HCT116 (cell line): Measurements from ENCODE around the gene MAFG. TPM values are rescaled to one million over a fixed set of nuclear protein-coding genes. Genes with fewer than 3 reads are reported as not detected.

Experiments
- ATAC-seq: fragments of 200-7000 bp; cut with Tn5 transposase; 2 replicates; pipeline ENCODE4 v1.9.1; 2020; ENCODE audit warnings: mild to moderate bottlenecking, moderate library complexity
- BruUV-seq: library from RNA; stranded (reverse); fragments of 400-500 nt; replicated peaks from 2 replicates; lab custom pipeline; 2021; lab: Mats Ljungman, UMichigan
- CTCF ChIA-PET: fragments of 300-600 bp; sonication (Branson Sonifier 250); formaldehyde crosslinking; loops from one replicate; lab custom pipeline; 2021; ENCODE audit warnings: antibody characterized with exemption; lab: Charles Lee
- POLR2A ChIA-PET: fragments of 300-600, 350-600 bp; sonication (Branson Sonifier 250); formaldehyde crosslinking; loops from one replicate; lab custom pipeline; 2021; ENCODE audit warnings: antibody characterized with exemption; lab: Charles Lee
- RAD21 ChIA-PET, 2 experiments: fragments of 300-600 bp; sonication (Branson Sonifier 250); formaldehyde crosslinking; loops; one replicate each; lab custom pipeline; 2023; ENCODE audit warnings: low total read pairs in 2 of 2; ENCODE audit not compliant: uncharacterized antibody in 2 of 2, unreplicated experiment in 2 of 2, low non-redundant PET in 1 of 2; lab: Charles Lee
- DNase-seq: peaks from one replicate; pipeline ENCODE4 v3.0.0-alpha.2; 2010; ENCODE audit warnings: low read depth, low spot score
- H2AFZ ChIP-seq: fragments of 200-600 bp; shearing (Covaris generic), sonication (generic); 2 replicates; pipeline ENCODE4 v1.6.1; 2017; ENCODE audit warnings: low read depth, mixed run types, mixed read lengths, antibody characterized with exemption, low read length; ENCODE audit not compliant: poor library complexity, severe bottlenecking
- H3K27ac ChIP-seq: 2 replicates; pipeline ENCODE4 v1.5.1; 2012; ENCODE audit warnings: low read depth, low read length
- H3K27me3 ChIP-seq: fragments of 200-600 bp; sonication (generic); 2 replicates; pipeline ENCODE4 v1.6.1; 2016; ENCODE audit warnings: mixed run types, low read length, mixed read lengths; ENCODE audit not compliant: insufficient read depth
- H3K36me3 ChIP-seq, 2 experiments: fragments of 200-500 bp in 1 of 2; fragments of 200-600 bp in 1 of 2; sonication (Bioruptor generic) in 1 of 2; sonication (generic) in 1 of 2; 2 replicates each; pipeline versions ENCODE4 v1.5.1 to v1.6.1; 2014 to 2016; ENCODE audit warnings: low read length in 2 of 2, inconsistent platforms in 1 of 2, mixed read lengths in 1 of 2, mixed run types in 1 of 2; ENCODE audit not compliant: insufficient read depth in 2 of 2, control insufficient read depth in 1 of 2
- H3K4me1 ChIP-seq, 2 experiments: fragments of 200-600 bp in 1 of 2; sonication (generic) in 1 of 2; 2 replicates each; pipeline versions ENCODE4 v1.5.1 to v1.6.1; 2012 to 2017; ENCODE audit warnings: low read length in 2 of 2, inconsistent platforms in 1 of 2, mild to moderate bottlenecking in 1 of 2, mixed read lengths in 1 of 2, mixed run types in 1 of 2, moderate library complexity in 1 of 2; ENCODE audit not compliant: insufficient read depth in 2 of 2, control insufficient read depth in 1 of 2
- H3K4me2 ChIP-seq: fragments of 200-600 bp; sonication (generic); 2 replicates; pipeline ENCODE4 v1.6.1; 2017; ENCODE audit warnings: mixed run types, low read length, mixed read lengths
- H3K4me3 ChIP-seq, 2 experiments: fragments of 200-600 bp in 1 of 2; sonication (generic) in 1 of 2; replicated peaks in 1 of 2; 2 replicates each; pipeline ENCODE4 v1.5.1; 2011 to 2016; ENCODE audit warnings: low read length in 2 of 2, control low read depth in 1 of 2, low read depth in 1 of 2, mild to moderate bottlenecking in 1 of 2, mixed read lengths in 1 of 2, mixed run types in 1 of 2
- H3K79me2 ChIP-seq: fragments of 200-600 bp; sonication (generic); 2 replicates; pipeline ENCODE4 v1.6.1; 2017; ENCODE audit warnings: mild to moderate bottlenecking, mixed run types, low read length, moderate library complexity, mixed read lengths; ENCODE audit not compliant: insufficient read depth
- H3K9ac ChIP-seq: fragments of 200-600 bp; sonication (generic); 2 replicates; pipeline ENCODE4 v1.6.1; 2016; ENCODE audit warnings: low read length, mixed read lengths
- H3K9me2 ChIP-seq: fragments of 200-600 bp; sonication (generic), shearing (Covaris generic); 2 replicates; pipeline ENCODE4 v1.6.1; 2017; ENCODE audit warnings: mixed run types, mild to moderate bottlenecking, moderate library complexity; ENCODE audit not compliant: insufficient read depth
- H3K9me3 ChIP-seq, 2 experiments: fragments of 200-500 bp in 1 of 2; fragments of 200-600 bp in 1 of 2; sonication (Bioruptor generic) in 1 of 2; sonication (generic) in 1 of 2; 2 replicates each; pipeline ENCODE4 v1.6.1; 2014 to 2017; ENCODE audit warnings: low read length in 2 of 2, mixed read lengths in 2 of 2, inconsistent platforms in 1 of 2, low read depth in 1 of 2, mild to moderate bottlenecking in 1 of 2, mixed run types in 1 of 2, moderate library complexity in 1 of 2; ENCODE audit not compliant: control insufficient read depth in 1 of 2, insufficient read depth in 1 of 2
- H4K20me1 ChIP-seq: fragments of 200-600 bp; sonication (generic), shearing (Covaris generic); 2 replicates; pipeline ENCODE4 v1.6.1; 2017; ENCODE audit warnings: mixed run types, mild to moderate bottlenecking, moderate library complexity; ENCODE audit not compliant: insufficient read depth
- CBX3 ChIP-seq: IDR thresholded peaks from 2 replicates; pipeline ENCODE4 v1.6.1; 2012; ENCODE audit warnings: low read depth
- EZH2 ChIP-seq: fragments of 200-600 bp; sonication (generic); IDR thresholded peaks from 2 replicates; pipeline ENCODE4 v1.6.1; 2017; ENCODE audit warnings: antibody characterized with exemption, mixed run types
- EZH2phosphoT487 ChIP-seq: fragments of 200-600 bp; IDR thresholded peaks from 2 replicates; pipeline ENCODE4 v1.6.1; 2018; ENCODE audit warnings: antibody characterized with exemption, borderline replicate concordance
- POLR2AphosphoS5 ChIP-seq: IDR thresholded peaks from 2 replicates; pipeline ENCODE4 v1.6.1; 2011; ENCODE audit warnings: mild to moderate bottlenecking, low read depth, low read length, moderate library complexity
- TCF7L2 ChIP-seq: IDR thresholded peaks from 2 replicates; pipeline ENCODE4 v1.7.0; 2011; ENCODE audit warnings: borderline replicate concordance, inconsistent platforms; ENCODE audit not compliant: insufficient read depth, insufficient read length; ENCODE audit errors: extremely low read depth
- ZNF274 ChIP-seq: fragments of 200-500 bp; sonication (Bioruptor generic); IDR thresholded peaks from 2 replicates; pipeline ENCODE4 v1.6.1; 2014; ENCODE audit warnings: mild to moderate bottlenecking, low read depth, low read length, inconsistent platforms
- intact Hi-C: fragments of 100-400 bp; cut with micrococcal nuclease; formaldehyde crosslinking; loops from 2 replicates; pipeline ENCODE4 v1.10.0; 2022
- total RNA-seq: library from RNA; stranded (reverse); gene quantifications from one replicate; pipeline ENCODE4 v1.2.1, GENCODE V29; 2021; ENCODE audit not compliant: unreplicated experiment
- TF ChIP-seq, protein P1 (sequence below): IDR thresholded peaks from 2 replicates; pipeline ENCODE4 v1.6.1; 2011; ENCODE audit warnings: mild to moderate bottlenecking, low read length, moderate library complexity; ENCODE audit not compliant: insufficient replicate concordance; ENCODE audit errors: extremely low read depth
- TF ChIP-seq, protein P2 (sequence below): IDR thresholded peaks from 2 replicates; pipeline ENCODE4 v1.6.1; 2012; ENCODE audit warnings: low read depth
- TF ChIP-seq, protein P3 (sequence below), 3 experiments: fragments of 200-600 bp in 1 of 3; sonication (generic) in 1 of 3; IDR thresholded peaks in 2 of 3; conservative IDR thresholded peaks in 1 of 3; 2 replicates each; pipeline ENCODE4 v1.5.1; 2012 to 2017; ENCODE audit warnings: low read depth in 2 of 3, low read length in 2 of 3, antibody characterized with exemption in 1 of 3, borderline replicate concordance in 1 of 3, control low read depth in 1 of 3, mild to moderate bottlenecking in 1 of 3, mixed read lengths in 1 of 3, mixed run types in 1 of 3, moderate library complexity in 1 of 3; ENCODE audit not compliant: insufficient read depth in 1 of 3

MAFG gene
- total RNA-seq, 1 experiment from 2014 or later = 46.8 TPM

DNA sequence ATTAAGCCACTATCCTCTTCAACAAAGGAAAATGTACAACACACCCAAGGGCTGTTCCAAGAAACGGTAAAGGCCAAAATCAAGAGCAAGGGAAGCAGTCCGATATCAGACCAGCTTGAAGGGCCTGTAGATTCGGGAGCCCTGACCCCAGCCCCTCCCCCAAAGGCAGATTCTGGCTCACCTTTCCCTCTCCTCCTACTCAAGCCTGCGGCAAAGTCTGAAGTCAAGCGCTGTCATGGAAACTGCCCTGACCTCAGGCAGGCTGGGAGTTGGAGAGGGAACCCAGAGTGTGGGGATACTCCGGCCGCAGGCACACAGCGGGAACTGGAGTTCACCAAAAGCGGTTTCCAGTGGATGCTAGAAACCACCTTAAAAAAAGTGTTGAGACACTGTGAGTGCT is 37.9 kb downstream of the MAFG start:
- DNase-seq (no peak), ATAC-seq (no peak)
- H4K20me1 ChIP-seq = peaks cover 7% of the 10 kb centered on the region; the same call in 1 of the 2 replicates
- no TSS peak for BruUV-seq
- H3K36me3 ChIP-seq = peaks cover 43 to 65% of the 10 kb centered on the region in 2 experiments
- no peaks in the 10 kb centered on the region for H3K9me3 ChIP-seq
- no peaks in the 10 kb centered on the region for H3K9me2 ChIP-seq
- H3K9ac ChIP-seq = peak overlapping the region; percentile 95
- no peaks in the 10 kb centered on the region for H3K27me3 ChIP-seq
- ChIA-PET CTCF (no interaction called here), POLR2A (no interaction called here), RAD21 (no interaction called here)
- peak overlapping the region; percentile 92 for H3K4me2 ChIP-seq
- peak overlapping the region; percentile 97 for H3K27ac ChIP-seq
- TF ChIP-seq, protein P1, sequence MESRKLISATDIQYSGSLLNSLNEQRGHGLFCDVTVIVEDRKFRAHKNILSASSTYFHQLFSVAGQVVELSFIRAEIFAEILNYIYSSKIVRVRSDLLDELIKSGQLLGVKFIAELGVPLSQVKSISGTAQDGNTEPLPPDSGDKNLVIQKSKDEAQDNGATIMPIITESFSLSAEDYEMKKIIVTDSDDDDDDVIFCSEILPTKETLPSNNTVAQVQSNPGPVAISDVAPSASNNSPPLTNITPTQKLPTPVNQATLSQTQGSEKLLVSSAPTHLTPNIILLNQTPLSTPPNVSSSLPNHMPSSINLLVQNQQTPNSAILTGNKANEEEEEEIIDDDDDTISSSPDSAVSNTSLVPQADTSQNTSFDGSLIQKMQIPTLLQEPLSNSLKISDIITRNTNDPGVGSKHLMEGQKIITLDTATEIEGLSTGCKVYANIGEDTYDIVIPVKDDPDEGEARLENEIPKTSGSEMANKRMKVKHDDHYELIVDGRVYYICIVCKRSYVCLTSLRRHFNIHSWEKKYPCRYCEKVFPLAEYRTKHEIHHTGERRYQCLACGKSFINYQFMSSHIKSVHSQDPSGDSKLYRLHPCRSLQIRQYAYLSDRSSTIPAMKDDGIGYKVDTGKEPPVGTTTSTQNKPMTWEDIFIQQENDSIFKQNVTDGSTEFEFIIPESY = no peak
- no peak for TF ChIP-seq TCF7L2
- TF ChIP-seq EZH2phosphoT487 = no peak
- TF ChIP-seq CBX3 = no peak
- TF ChIP-seq, protein P2, sequence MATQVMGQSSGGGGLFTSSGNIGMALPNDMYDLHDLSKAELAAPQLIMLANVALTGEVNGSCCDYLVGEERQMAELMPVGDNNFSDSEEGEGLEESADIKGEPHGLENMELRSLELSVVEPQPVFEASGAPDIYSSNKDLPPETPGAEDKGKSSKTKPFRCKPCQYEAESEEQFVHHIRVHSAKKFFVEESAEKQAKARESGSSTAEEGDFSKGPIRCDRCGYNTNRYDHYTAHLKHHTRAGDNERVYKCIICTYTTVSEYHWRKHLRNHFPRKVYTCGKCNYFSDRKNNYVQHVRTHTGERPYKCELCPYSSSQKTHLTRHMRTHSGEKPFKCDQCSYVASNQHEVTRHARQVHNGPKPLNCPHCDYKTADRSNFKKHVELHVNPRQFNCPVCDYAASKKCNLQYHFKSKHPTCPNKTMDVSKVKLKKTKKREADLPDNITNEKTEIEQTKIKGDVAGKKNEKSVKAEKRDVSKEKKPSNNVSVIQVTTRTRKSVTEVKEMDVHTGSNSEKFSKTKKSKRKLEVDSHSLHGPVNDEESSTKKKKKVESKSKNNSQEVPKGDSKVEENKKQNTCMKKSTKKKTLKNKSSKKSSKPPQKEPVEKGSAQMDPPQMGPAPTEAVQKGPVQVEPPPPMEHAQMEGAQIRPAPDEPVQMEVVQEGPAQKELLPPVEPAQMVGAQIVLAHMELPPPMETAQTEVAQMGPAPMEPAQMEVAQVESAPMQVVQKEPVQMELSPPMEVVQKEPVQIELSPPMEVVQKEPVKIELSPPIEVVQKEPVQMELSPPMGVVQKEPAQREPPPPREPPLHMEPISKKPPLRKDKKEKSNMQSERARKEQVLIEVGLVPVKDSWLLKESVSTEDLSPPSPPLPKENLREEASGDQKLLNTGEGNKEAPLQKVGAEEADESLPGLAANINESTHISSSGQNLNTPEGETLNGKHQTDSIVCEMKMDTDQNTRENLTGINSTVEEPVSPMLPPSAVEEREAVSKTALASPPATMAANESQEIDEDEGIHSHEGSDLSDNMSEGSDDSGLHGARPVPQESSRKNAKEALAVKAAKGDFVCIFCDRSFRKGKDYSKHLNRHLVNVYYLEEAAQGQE = no peak
- no peak for TF ChIP-seq ZNF274
- TF ChIP-seq, protein P3, sequence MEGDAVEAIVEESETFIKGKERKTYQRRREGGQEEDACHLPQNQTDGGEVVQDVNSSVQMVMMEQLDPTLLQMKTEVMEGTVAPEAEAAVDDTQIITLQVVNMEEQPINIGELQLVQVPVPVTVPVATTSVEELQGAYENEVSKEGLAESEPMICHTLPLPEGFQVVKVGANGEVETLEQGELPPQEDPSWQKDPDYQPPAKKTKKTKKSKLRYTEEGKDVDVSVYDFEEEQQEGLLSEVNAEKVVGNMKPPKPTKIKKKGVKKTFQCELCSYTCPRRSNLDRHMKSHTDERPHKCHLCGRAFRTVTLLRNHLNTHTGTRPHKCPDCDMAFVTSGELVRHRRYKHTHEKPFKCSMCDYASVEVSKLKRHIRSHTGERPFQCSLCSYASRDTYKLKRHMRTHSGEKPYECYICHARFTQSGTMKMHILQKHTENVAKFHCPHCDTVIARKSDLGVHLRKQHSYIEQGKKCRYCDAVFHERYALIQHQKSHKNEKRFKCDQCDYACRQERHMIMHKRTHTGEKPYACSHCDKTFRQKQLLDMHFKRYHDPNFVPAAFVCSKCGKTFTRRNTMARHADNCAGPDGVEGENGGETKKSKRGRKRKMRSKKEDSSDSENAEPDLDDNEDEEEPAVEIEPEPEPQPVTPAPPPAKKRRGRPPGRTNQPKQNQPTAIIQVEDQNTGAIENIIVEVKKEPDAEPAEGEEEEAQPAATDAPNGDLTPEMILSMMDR (IDR thresholded peaks at IDR 0.05 in 2 of 3, conservative IDR thresholded peaks at IDR 0.05 in 1 of 3; ENCODE audit: borderline replicate concordance in 1 of 3, insufficient read depth in 1 of 3, low read depth in 2 of 3, low read length in 2 of 3) = no peak
- TF ChIP-seq POLR2AphosphoS5 = no peak
- TF ChIP-seq EZH2 = no peak
- peaks cover 91% of the 10 kb centered on the region for H3K79me2 ChIP-seq
- peak overlapping the region; percentile 95 to 98 for H3K4me3 ChIP-seq
- peaks cover 15 to 34% of the 10 kb centered on the region in 2 experiments for H3K4me1 ChIP-seq
- intact Hi-C loops = no loop called here
- no peak overlapping the region for H2AFZ ChIP-seq
